ENCODE data around the gene CPXM2.

The CPXM2 gene

DNA sequence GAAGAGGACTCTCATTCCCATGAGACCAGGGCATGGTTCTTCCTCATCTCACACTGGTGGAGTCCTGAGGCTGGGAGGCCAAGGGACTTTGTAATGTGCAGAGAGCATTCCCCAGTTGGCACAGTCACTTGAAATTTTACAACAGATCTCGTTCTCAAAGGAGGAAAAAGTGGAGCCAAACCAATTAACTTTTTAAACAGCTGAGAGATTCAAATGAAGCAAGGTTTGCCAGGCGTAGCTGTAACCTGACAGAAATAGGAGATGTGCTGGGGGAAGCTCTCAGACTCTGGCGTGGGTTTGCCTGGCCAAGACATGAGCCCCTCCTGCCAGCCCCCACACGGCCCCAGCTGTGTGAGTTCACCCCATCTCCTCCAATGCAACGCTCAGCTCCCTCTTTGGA is 12.0 kb upstream of the CPXM2 start:
- no peak for DNase-seq

DNA sequence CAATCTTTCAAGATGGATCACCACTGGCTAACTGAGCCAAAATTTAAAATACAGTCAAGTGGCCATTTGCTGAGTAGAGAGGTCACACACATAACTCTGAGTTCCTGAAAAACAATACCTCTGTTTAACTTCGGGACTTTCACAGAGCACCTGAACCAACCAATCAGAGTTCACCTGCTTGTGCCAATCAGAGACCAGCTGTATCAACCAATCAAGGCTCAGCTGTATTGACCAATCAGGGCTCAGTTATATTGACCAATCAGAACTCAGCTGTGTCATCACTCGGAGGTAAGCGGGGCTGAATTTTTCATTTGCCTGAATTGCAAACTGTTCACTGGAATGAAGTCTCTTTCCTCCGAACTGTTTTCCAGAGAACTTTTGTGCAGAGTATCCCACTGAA is 10.0 kb upstream of the CPXM2 start:
- DNase-seq = no peak

DNA sequence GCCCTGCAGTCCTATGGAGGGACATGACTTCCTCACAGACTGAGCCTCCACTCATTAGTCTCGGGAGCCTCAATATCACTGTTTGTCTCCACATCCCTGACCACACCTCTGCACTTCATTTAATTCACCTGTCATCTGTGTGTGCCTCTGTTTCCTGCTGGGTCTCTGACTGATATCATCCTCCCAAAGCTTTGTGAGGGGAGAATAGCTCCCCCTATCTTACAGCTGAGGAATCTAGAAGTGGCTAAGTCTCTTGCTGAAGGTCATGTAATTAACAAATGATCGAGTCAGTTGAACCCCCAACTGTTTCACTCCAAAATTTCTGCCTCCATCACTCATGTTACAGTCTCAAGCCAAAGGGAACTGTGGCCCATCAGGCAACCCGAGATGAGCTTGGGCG is 5.5 kb upstream of the CPXM2 start:
- DNase-seq = no peak

DNA sequence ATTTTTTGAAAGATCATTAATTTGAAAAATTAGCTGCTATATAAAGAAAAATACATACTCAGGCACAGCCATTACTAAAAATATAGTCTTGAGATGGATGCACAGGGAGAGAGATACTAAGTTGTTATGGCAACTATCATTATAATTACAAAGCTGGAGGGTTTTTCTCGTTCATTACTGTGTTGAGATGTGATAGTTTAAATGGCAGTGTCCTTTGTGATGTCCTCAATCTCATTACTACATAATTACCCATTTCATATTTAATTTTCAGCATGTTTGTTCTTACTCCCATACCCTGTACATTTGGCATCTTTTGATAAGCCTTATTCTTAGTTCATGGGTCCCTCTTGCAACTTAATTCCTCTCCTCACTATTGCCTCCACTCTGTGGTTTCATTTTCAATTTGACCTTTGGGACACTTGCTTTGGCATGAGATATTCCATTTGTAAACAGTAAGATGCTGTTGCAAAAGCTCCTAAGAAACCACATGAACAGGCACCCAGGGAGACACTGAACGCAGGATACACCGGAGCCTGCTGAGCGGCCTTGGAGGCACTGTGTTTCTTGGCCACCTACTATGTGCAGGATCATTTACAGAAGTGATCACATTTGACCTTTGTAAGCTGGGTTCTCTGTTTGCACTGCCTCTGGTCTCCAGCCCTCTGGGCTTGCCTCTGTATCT is 4.8 kb upstream of the CPXM2 start:
- DNase-seq = no peak

DNA sequence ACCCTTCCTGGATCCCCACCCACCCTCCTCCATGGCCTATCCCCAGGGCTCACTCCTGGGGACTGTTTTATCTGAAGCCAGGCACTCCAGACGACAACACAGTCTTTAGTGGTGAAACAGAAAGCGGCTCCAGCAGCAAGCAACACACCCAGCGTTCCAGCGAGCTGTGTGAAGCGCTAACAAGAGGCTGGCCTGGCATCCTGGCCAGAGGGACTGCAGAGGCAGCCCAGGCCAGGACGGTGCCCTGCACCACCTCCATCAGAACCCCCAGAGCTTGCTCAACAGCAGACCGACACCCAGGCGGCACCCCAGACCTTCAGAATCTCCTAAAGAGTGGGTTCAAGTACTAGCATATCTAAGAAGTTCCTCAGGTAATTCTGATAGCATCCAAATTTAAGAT is 2.0 kb upstream of the CPXM2 start:
- no peak for DNase-seq

DNA sequence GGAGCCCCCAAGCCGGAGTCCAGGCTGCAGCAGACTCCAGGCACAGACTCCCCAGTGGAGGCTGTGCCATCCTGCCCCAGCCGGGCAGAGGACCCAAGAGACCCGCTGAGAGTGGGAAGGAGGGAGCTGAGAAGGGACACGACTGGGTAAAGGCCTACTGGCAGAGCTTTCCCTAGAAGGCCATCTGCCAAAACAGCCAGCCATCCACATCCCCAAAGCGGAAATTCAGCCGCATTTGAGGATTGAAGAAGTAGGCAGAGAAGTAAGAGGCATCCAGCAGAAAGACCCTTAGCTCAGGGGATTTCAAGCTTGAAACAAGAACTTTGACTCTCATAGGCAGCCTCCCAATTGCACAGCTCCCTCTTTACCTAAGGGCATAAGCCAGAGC is 857 bp downstream of the CPXM2 start:
- no peak for DNase-seq

DNA sequence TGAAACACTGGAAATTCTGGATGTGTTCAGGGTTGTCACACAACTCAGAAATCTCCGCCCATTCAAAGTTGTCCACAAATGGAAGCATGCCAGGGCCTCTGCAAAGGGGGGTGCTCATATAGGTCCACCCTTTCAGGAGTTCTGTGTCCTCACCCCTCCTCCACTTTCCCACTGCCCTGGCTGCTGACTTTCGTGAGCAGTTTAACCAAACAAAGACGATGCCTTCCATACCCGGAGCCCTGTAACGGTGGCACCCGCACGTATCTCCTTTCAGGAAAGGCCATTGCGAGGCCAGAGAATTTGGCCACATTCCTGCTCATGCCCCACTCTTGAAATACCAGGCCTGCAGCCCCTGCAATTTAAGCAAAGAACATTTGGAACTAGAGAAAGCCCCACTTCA is 1.4 kb downstream of the CPXM2 start:
- DNase-seq = no peak

DNA sequence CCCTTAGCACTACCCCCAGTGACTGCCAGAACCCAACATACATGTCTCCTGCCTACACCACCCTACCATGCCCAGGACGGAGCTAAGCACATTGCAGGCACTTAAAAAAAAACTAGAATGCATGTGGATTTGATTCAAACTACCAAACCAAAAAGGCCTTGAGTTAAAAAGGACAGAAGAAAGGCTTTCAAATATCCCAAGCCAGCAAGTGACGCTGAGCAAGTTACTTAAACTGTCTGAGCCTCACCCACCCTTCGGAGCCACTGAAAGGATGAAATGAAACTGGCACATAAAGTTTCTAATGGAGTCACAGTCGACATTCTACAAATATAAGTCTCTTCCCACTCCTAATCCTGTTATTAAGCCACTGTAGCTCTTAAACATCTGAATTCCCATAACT is 1.8 kb downstream of the CPXM2 start:
- no peak for DNase-seq

DNA sequence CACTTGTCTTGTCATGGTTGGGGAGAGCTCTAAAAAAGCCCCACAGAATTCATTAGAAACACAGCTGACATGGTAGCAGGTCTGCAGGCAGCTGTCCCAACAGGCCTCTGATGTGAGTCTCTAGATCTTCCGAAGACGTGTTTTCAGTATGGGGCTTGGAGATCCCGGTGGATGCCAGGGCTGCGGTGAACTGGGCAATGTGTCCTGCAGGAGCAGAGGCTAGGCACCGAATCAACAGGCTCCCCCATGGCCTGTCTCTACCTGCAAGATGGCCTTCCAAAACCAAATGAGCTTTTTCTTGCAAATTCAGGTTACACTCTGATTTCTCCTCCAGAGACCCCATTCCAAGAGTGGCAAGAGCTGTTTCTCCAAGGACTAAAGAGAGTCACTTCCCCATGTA is 2.9 kb downstream of the CPXM2 start:
- no peak for DNase-seq

DNA sequence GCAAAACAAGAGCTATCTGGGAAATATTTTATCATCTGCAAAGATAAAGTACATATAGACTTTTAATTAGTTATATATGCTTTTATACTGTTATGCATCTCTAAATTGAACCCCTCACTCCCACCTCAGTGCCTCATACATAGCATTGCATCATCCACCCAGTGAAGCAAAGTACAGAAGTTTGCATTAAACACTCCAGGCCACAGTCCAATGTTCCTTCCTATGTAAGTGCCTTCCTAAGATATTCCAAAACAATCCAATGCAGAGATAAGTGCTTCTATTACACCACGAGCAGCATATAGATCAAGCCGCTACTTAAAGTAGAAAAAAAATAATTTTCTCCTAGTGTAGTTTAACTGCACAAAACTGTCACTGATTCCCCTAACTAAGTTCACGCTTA is 3.4 kb downstream of the CPXM2 start:
- DNase-seq = no peak

DNA sequence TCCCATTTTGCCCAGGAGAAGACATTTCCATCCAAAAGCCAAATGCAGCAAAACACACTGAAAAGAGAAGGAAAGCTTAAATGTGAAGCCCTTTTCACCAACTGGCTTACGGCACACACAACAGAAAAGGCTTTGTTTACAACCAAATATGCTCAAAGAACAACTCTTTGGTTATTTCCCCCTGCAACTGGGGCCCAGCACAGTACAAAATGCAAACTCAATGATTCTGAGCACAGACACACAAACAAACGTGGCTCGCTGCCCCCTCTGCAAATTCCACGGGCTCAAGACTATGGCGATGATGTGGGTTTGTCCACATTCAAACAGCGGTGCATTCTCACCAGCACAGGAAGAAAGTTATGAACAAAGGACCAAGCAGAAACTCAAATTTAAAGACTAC is 5.3 kb downstream of the CPXM2 start:
- DNase-seq = no peak

DNA sequence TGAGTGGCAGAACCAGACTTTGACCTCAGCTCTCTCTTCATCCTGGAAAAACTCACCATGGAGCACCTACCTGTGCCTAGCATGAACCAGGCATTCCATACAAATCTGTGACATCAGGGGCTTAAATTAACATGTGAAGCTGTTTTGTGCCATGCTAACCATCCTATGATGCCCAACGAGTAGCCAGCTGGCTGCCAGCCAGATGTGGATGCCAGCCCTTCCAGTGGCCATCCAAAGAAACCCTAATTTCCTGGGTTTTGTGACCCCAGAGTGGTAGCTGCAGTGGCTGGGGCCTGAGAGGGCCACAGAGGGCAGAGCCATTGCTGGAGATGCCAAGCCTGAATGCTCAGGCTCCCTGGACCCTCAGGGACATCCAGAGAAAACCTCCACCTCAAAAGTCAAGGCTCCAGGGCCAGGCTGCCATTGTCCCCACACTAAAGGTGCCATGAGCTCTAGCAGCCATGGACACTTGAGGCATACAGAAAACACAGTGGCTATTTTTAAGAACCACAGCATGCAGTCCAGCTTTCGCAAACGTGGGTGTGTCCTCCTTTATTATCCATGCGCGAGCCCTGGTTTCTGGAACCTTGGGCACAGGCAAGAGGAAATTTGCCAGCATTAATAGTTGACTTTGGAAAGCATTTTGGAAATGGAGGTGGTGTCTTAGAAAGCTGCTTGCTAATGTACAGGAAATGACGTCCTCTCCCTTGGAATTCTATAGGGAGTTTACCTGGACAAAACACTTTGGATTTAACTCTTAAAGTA is 6.0 kb downstream of the CPXM2 start:
- DNase-seq = no peak

DNA sequence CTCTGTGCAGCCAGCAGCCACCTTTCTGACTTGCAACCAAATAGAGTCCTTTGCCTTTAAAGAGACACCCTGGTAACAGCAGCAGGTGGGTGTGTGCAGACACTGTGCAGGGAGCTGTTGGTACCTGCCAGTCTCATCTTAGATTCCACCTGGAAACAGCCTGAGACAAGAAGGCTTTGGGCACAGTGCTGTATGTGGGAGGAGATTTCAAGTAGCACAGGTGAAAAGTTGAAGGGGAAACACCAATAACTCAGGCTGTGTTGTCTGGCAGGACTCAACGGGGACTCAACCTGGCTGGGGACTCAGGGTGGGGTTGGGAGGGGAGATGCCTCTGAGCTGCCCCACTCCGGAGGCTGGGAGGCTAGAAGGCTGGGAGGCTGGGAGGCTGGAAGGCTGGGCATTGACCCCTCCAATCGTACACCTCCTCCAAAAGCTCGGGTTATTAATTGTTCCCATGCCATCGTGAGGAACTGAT is 6.7 kb downstream of the CPXM2 start:
- DNase-seq = no peak

DNA sequence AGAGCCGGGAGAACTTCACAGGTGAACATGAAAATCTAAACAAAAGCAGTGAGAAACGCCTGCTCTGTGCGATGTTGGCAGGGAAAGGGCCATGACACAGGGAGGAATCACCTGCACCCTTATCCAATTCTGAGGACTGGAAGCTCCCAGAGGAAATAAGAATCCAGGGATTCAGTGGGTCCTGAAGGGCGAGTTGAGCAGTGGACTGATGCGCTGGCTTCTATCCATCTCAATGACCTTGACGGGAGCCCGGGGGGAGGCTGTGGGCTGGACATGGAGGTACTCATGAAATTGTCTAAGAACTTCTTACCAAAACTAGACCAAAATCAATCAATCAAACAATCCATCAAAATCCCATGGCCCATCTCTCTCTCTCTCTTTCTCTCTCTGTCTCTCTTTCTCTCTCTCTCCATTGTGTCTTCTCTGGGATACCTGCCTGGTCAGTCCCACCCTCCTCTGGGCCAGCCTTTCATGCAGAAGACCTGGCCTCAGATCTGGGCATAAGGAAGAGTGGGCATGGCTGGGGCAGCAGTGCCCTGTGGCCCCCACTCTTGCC is 7.2 kb downstream of the CPXM2 start:
- no peak for DNase-seq

DNA sequence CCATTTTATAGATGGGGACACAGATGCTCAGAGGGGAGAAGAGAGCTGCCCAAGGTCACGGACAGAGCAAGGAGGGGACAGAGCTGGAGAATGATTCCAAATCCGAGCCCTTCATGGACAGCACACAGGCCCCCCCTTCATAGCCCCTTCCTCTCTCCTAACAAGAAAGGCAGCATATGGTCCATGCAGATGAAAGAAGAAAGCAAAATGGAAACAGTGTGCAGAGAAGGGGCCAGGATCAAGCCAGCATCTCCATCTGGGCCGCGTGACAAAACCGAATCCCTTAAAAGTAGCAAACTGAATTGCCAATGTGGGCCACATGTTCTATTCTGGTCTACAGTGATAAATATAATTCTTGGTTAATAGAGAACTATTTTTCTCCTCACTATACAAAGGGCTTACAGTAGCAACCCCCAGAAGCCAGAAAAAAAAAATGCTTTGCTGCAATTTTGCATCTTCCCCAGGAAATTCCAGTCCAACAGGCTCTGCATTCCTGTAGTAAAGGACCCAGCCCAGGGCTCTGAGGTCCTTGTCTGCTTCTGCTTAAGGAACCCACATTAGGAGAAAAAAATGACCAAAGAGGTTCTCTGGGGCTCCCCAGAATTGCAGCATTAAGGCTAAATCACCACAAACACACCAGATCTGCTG is 7.8 kb downstream of the CPXM2 start:
- DNase-seq = no peak

DNA sequence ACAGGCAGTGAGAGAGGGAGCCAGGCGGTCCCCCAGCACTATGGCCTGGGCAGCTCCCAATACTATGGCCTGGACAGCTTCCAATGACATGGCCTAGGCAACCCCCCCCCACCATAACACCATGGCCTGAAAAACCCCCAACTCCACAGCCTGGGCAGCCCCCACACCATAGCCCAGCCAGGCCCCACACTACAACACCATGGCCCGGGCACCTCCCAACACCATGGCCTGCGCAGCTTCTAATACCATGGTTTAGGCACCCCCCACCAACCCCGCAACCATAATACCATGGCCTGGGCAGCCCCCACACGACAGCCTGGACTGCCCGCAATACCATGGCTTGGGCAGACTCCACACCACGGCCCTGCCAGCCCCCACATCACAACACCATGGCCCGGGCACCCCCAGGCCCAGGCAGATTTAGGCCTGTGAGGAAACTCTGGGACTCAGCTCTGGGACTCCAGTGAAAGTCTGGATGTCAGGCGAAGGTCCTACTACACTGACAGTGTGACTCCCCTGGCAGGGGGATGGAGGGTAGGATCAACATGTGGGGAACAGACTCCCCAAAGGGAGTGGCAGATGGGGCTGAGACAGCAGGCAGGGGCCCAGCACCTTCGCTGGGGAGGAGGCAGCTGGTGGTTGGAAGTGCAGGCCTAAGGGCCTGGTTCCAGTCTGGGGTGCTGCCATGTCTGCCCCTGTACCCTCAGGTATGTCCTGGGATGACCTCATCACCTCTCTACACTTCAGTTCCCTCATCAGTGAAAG is 8.7 kb downstream of the CPXM2 start:
- no peak for DNase-seq

DNA sequence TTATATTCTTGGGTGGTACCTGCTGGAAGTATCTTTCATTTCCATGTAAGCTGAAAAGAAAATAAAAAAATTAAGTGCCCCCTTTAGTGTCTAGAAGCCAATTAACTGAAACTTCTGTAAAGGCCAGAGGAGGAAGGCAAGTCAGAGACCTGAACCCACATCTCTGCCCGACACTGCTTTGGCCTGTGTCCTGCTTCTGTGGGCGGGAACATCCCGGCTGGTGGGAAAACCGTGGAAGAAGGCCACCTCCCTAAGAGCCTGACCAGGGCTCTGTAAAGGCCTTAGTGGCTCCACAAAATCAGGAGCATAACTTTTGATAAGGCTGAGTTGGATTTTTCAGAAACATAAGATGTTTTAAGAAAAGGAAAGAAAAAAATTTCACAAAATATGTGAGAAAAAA is 9.4 kb downstream of the CPXM2 start:
- no peak for DNase-seq

DNA sequence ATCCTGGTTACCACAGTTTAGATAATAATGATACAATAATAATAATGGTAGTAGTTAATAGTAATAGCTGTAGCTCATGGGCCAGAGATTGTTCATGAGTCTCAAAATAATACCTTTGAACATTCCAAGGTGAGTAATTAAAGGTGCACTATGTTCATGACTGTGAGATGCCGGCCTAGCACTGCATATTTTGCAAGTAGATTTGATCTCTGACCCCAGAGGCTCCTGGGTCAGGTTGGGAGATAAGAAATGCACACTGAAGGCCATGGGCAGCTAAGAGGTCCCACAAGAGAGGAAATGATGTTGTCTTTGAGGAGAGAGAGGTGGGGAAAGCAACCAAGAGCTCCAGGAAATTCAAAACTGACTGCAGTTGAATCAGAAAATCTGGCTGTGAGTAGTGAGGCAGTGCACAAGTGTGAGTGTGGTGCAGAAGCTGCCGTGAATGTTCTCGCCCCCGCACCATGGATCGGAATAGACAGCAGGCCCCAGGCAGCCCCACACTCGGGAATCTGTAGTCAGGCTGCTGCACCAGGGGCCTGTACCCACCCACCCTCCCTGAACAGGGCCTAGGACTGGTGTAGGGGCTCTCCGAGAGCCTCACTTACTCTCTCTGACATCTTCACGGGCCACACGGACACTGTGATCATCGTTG is 11.9 kb downstream of the CPXM2 start:
- DNase-seq = no peak

DNA sequence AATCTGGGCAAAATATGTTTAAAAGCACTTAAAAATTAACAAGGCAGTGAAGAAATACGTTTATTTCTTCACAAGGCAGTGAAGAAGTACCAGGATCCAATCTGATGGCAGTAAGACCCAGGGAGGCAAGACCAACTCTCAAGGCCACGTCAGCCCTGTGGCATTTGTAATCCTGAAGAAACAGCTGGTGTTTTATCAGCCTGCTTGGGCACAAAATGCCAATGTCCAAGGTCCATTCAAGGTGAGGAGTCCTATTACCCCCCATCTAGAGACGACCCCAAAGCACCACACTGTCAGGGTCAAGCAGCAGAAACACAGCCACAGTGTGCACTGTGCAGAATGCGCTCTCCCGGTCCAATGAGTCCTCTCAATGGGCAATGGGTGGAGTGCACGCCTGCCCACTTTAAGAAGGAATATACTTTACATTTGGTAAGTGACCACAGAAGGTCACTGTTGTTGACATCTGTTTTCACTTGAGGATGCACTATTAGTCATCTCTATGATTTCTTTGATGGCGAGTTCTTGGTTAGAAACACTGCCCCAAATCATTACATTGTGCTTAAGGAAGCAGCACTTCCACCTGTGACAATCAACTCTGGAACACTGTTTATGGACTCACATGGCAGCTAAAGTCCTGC is 12.8 kb downstream of the CPXM2 start:
- no peak for DNase-seq

DNA sequence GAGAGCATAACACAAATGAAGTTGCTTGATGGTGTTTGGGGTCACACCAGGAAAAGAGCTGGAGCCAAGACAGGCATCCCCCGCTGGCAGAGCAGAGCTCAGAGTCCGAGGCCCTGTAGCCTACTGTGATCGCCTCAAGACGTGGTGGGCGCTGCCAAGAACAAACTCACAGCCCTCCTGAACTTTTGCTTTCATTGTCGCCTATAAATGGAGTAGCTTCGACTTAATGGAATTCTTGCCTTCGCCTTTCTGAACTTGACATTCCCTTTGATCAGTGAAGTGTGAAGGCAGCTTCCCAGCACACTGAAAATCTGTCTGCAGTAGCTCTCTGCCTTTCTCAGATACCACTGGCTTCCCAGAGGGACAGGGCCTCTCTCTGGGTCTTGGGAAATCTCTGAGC is 21.3 kb downstream of the CPXM2 start:
- DNase-seq = no peak

DNA sequence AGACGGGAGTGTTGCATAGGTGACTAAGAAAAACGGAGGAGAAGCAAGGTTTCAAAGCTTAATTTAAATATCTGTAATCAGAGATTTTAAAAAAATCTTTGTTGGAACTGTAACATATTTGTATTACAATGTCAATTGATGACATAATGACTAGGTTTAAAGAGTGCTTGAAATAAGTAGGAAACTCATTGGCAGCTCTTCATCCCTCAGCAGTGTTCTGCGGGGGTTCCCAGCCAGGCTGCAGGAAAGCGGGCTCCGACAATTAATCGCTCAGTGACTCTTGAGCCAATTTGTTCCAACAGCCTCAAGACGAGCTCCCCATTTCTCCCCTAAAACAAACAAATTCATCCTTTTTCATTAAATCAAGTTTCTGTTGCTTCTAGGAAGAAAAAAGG is 22.6 kb downstream of the CPXM2 start:
- no peak for DNase-seq

All from activated CD8-positive, alpha-beta memory T cell treated with anti-CD3 and anti-CD28 coated beads for 24 hours (primary cell).